Measurements from ENCODE around the gene GJB4.
"Not testable (repeated sequence)": the region's sequence is repeated elsewhere in the genome, so short reads cannot be mapped to it uniquely, and the experiment has no call there.

Gene GJB4

GRCh38 chr1:34746785-34747637 lies 12.5 kb upstream of the GJB4 start:
- in situ Hi-C loops (cut with MboI; ENCODE audit: low sequenced_read_pairs), result no loop called here

DNA sequence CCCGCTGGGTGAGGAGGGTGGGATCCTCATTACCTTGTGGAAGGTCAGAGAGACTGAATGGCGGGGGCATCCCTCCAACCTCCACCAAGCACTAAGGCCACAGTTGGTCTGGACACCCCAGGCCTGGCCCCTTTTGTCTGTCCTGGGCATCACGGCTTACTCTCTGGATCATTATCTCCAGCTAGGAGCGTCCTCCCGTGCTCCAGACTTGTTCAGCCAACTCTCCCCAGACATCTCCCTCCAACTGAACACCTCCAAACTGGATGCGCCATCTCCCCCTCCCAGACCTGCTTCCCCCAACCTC lies 11.9 kb upstream of the GJB4 start:
- in situ Hi-C loops (cut with MboI; ENCODE audit: low sequenced_read_pairs), result no loop called here

- in situ Hi-C loops (cut with MboI; ENCODE audit: low sequenced_read_pairs), result no loop called here
These were observed 9.5 kb upstream of the GJB4 start for GRCh38 chr1:34749992-34750391.

- in situ Hi-C loops (cut with MboI; ENCODE audit: low sequenced_read_pairs), result no loop called here
These were observed 8.9 kb upstream of the GJB4 start for GRCh38 chr1:34750610-34751009.

- in situ Hi-C loops (cut with MboI; ENCODE audit: low sequenced_read_pairs), result no loop called here
These were observed 6.4 kb upstream of the GJB4 start for GRCh38 chr1:34753163-34753562.

- in situ Hi-C loops (cut with MboI; ENCODE audit: low sequenced_read_pairs), result no loop called here
These were observed 4.4 kb upstream of the GJB4 start, which contains the start of gene GJB5 for GRCh38 chr1:34754964-34755637. Gene GJB5, plus strand, starts transcription at chr1:34755047. Its CDS starts 2,284 bp downstream, at chr1:34757331.

DNA sequence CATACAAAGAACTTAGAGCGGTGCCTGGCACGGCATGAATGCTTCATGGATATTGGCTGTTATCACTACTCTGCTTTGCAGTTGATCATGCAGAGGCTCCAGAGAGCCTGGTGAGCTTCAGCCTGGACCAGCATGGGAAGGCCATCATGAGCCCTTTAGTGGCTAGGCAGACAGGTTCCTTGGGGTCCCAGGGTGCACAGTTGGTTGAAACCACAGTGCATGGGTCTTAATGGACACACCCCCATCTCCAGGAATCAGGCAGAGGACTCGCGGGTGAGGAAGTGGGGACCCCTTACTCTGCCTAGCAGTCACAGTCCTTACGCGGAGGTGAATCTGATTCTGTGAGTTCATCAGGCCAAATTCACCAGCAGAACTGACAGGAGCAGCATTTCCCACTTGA lies 3.6 kb upstream of the GJB4 start:
- in situ Hi-C loops (cut with MboI; ENCODE audit: low sequenced_read_pairs), result no loop called here

GRCh38 chr1:34757386-34757785 lies 2.2 kb upstream of the GJB4 start:
- in situ Hi-C loops (cut with MboI; ENCODE audit: low sequenced_read_pairs), result no loop called here

DNA sequence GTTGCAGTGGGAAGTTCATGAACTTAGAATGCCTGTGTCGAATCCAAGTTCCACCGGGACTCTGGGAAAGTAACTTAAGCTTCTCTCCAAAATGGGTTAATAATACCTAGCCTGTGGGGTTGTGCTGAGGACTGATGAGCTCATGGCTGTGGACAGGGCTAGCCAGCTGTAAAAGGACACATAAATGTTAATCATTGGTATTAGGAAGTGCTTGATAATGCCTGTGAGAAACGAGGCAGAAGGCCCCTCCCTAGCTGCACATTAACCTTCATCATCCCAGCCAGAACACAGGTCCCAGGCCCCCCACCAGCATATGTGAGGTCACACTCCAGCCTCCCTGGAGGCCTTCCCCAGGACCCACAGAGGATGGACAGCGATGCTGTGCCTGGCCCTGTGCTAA lies 789 bp upstream of the GJB4 start:
- in situ Hi-C loops (cut with MboI; ENCODE audit: low sequenced_read_pairs), result no loop called here

DNA sequence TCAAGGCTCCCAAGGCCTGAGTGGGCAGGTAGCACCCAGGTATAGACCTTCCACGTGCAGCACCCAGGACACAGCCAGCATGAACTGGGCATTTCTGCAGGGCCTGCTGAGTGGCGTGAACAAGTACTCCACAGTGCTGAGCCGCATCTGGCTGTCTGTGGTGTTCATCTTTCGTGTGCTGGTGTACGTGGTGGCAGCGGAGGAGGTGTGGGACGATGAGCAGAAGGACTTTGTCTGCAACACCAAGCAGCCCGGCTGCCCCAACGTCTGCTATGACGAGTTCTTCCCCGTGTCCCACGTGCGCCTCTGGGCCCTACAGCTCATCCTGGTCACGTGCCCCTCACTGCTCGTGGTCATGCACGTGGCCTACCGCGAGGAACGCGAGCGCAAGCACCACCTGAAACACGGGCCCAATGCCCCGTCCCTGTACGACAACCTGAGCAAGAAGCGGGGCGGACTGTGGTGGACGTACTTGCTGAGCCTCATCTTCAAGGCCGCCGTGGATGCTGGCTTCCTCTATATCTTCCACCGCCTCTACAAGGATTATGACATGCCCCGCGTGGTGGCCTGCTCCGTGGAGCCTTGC lies 1.7 kb downstream of the GJB4 start:
- in situ Hi-C loops (cut with MboI; ENCODE audit: low sequenced_read_pairs), result no loop called here

GRCh38 chr1:34761776-34762307 lies 2.3 kb downstream of the GJB4 start:
- in situ Hi-C loops (cut with MboI; ENCODE audit: low sequenced_read_pairs), result no loop called here

DNA sequence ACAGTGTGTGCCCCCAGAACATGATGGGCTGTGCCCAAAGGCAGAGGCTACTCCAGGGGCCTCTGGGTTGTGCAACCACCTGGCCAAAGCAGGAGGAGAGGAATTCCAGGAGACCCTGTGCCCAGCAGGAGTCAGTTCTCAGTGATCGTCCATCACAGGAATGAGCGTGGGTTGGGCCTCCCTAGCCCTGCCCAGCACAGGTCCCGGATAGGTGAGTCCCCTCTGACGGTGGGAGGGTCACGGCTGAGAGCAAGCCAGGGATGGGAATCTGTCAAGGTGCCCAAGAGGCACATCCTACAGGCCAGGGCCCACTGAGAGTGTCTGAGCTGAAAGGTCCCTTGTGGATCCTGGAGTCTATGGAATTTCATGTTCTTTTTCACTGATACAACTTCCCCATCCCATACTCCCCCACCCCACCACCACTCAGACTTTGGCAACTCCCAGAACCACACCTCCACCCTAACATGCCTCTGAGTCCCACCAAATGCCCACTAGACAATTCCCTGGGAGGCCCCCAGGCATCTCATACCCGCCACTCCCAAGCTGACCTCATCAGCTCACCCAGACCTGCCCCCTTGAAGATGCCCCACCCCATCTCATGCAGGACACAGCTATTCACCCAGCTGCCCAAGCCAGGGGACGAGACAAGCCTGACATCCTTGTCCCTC lies 3.1 kb downstream of the GJB4 start:
- in situ Hi-C loops (cut with MboI; ENCODE audit: low sequenced_read_pairs), result no loop called here

DNA sequence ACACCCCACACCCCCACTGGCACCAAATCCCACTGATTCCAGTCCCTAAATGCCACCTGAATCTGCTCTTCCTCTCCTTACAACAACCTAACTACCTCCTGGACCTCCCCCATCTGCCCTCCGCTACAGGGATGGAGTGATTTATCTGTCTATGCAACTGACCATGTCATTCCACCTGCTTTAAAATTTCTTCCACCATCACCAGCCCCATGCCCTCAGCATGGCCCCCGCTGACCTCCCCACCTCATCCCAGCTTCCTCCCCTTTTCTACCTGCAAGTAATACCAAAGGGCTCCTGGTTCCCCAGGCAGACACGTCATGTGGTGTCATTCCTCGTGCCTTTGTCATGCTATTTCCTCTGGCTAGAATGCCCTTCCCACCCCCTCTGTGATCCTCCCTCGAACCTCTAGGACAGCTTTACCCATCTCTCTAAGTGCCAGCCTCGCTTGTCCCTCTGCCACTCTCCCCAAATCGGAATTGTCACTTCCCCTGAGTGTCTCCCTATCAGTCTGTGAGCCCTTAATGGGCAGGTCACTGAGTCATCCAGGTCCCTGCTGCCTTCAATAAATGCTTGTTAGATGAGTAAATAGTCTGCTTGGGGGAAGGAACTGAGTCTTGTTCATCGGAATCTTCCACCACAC lies 3.7 kb downstream of the GJB4 start:
- in situ Hi-C loops (cut with MboI; ENCODE audit: low sequenced_read_pairs), result no loop called here

DNA sequence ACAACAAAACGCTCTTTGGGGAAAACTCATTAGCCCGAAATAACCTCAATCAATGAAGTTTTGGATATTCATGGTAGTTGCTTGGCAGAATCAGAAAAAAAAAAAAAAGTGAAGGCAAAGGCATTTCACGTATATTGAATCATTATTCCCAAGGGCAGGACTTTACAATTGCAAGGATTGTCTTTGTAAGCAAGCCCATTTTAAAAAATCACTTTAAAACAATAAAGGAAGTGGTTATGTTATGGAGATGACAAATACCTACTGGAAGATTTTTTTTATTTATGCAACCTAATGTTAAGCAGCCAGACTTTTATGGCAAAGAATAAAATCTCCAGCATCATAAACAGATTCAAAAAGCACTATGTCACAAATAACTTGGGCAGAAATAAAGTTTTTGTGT lies 9.3 kb downstream of the GJB4 start:
- in situ Hi-C loops (cut with MboI; ENCODE audit: low sequenced_read_pairs), result no loop called here

- in situ Hi-C loops (cut with MboI; ENCODE audit: low sequenced_read_pairs), result no loop called here
These were observed 11.5 kb downstream of the GJB4 start for GRCh38 chr1:34770891-34771504.

- in situ Hi-C loops (cut with MboI; ENCODE audit: low sequenced_read_pairs), result no loop called here
These were observed 12.2 kb downstream of the GJB4 start for GRCh38 chr1:34771573-34772371.

- in situ Hi-C loops (cut with MboI; ENCODE audit: low sequenced_read_pairs), result not testable (repeated sequence)
These were observed 13.6 kb downstream of the GJB4 start for GRCh38 chr1:34773114-34773513.

DNA sequence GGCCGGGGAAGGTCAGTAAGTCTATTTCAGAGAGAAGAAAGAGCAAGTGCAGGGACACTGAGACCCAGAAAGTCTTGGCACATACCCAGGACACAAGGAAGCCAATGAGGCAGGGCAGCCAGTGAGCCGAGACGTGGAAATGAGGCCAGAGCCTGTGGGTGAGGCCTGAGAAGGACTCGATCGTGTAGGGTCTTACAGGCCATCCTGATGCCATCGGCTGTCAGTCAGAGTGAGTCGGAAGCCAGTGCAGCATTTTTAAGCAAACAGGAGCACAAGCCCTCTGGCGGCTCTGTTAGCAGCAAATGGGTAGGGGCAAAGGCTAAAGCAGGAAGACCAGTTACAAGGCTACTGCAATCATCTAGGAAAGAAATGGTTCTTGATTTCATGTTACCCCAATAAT lies 15.4 kb downstream of the GJB4 start:
- in situ Hi-C loops (cut with MboI; ENCODE audit: low sequenced_read_pairs), result no loop called here

DNA sequence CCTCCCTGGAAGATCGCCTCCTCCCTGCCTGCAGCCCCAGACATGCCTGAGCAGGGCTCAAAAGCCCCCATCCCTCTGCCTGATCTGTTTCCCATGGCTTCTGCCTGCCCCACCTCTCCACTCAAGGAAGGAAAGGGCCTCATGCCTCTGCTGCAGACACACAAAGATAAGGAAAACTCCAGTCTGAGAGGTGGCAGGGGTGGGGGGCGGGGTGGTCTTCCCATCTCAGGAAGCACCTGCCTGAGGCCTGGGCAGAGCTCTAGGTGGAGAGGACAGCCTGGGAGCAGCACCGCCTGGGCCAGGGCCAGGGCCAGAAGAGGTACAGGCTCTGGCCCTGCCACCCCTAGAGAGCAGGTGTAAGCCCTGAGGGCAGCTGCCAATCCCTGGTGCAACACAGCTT lies 17.4 kb downstream of the GJB4 start:
- in situ Hi-C loops (cut with MboI; ENCODE audit: low sequenced_read_pairs), result no loop called here
